ENCODE measurements around the gene SGSM2.

SGSM2 gene

DNA sequence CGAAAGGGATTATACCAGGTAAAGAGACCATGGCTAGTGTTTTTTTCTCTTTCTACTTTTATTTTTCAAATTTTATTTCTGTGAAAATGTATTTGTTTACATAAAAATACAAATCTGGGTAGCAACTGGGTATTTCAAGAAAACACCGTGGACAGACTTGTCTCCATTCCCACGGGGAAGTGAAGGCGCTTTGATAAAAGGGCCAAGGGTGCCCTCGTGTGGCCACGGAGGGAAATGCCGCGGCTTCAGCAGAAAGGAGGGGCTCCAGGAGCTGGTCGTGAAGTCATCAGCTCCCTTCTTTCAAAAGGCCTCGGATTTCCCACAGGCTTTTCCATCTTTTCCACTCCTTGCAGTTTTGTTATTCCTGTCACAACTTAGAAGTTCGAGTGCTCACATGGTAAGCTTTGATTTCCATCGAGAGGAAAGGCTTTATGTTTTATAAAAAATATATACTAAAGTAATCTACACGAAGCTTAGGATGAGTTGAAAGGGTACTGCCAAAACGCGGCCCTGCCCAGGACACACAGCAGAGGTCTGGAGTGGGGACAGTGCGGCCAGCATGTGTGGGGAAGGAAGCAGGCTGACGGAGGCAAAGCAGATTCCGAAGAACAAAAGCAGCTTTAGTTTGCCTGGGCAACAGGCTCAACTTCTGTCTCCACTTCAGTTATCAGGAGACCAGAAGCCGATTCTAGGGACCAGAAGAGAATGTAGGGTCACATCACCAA lies 78.9 kb downstream of the SGSM2 start:
- DNase-seq (ENCODE audit: low read depth in 2 of 2, low spot score in 1 of 2) = peak; percentile 64 to 91

DNA sequence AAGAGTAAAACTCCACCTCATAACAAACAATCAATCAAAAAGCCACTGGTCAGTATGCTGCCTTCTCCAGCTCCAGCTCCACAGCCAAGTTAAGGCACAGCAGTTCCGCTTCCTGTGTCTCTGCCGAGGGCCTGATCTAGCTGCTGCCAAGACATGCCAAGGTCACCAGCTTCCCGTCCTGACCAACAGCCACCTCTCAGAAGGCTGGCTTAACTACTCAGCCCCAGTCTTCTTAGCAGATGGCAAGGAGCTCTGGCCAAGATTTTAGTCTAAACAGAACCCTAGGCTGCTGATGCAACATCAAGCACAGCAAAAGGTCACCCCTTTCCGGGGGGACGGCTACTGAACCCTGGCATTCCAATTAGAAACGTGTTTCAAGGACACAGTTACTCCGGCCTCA lies 81.3 kb downstream of the SGSM2 start:
- DNase-seq (ENCODE audit: low read depth in 2 of 2, low spot score in 1 of 2) = no peak

DNA sequence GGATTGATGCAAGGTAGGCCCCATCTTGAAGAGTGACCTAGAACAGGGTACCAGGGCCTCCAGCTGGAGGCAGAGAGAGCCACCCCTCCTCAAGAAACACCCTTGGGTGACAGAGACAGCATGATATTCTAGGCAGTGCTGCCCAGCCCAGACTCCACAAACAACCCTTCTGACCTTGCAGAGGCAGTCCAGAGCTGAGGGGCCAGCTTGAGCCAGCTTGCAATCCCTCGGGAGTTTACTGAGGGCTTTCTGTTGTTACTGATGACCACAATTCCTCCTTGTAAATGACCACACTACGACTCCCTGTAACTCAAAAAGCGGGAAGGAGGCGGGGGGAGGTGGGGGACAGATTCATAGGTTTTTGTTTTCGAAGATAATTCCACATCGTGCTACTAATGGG lies 82.2 kb downstream of the SGSM2 start:
- no peak for DNase-seq (ENCODE audit: low read depth in 2 of 2, low spot score in 1 of 2)

DNA sequence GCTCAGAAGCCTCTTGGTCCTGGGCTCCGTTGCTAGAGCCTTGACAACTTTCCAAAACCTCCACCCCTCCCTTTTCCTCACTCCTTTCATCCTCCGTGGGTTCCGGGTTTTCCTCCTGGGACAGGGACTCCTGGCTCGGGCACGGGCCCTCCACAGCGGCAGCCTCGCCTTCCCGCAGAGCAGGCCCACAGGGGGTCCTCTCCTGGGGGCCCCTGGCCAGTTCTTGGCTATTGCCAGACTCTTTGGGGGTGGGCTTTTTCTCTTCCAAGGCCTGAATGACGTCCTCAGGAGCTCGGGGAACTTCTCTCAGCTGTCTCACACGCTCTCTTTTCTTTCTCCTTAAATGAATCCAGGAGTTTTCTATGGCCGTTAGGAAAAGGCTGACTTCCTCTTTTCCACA lies 82.9 kb downstream of the SGSM2 start:
- no peak for DNase-seq (ENCODE audit: low read depth in 2 of 2, low spot score in 1 of 2)

DNA sequence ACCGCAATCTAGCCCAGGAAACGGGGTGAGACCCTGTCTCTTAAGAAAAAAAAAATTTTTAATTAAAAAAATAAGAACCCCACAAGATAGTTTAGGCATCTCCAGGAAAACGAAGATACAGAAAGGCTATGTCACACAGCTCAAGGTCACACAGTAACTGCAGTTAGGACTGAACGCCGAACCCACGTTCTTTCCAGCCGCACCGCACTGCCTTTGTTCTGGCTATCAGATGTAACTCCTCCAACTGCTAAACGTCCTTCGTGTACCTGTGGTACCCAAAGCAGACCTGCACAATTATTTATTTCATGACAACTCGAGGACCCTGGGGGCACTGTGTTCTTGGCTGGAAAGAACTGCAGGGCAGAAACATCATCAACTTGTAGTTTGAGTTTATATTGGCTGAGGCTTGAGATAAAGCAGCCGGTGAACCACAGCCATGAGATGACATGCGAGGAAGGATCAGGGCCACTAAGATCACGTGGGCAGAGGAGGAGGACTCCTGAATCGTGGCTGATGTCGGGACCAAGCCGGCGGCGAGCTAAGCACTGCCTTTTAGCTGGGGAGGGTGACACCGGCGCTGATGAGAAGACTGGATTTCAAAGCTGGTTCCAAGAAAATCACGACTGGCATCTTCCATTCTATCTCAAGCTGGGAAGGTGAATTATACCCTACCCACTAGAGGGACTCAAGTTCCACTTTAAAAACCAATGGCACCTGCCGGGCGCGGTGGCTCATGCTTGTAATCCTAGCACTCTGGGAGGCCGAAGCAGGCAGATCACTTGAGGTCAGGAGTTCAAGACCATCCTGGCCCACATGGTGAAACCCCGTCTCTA lies 84.2 kb downstream of the SGSM2 start:
- no peak for DNase-seq (ENCODE audit: low read depth in 2 of 2, low spot score in 1 of 2)

DNA sequence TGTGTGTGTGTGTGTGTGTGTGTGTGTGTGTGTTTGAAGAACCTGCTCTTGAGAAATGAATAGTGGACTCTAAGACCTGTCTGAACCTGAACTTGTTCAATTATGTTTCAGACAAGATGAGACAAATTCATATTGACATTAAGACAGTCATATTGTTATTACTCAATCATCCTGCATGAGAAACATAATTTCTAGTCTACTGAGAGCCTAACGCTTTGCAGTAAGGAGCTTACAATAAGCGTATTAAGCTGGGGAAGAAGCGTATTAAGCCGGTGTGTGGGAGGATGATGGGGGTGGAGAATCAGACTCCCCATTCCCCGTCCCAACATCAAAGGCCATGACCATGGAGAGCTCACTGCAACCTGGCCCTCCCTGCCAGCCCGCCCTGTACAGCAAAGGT lies 86.0 kb downstream of the SGSM2 start:
- no peak for DNase-seq (ENCODE audit: low read depth in 2 of 2, low spot score in 1 of 2)

DNA sequence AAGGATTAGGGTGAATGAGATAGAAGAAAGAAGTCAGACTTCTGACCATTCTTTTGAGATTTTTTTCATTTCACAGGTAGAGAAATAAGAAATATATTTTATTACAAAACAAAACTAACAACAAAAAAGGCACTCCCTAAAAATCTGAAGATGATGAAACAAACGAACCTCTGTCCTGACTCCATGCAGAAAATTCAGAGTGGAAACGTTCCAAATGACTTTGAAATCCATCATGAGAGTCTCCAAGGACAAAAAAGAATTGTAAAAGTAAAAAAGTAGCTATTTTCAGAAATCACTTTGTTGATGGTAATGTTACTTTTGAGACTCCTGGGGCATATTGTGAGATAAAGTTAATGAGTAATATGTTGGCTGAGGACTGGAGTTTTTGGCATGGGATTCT lies 89.9 kb downstream of the SGSM2 start:
- DNase-seq (ENCODE audit: low read depth in 2 of 2, low spot score in 1 of 2) = no peak

DNA sequence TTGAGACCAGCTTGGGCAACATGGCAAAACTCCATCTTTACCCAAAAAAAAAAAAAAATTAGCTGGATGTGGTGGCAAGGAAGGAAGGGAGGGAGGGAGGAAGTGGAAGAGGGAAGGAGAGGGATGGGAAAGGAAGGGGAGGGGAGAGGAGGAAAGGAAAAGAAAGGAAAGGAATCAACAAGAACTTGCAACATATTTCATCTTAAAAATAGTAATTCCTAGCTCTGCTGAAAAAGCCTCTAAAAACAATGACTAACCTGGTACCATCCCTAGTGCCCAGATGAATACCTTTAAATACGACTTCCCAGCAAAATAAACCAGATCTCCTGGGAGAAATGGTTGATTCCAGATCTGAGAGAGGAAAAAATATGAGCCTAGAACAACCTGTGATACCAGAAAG lies 90.6 kb downstream of the SGSM2 start:
- no peak for DNase-seq (ENCODE audit: low read depth in 2 of 2, low spot score in 1 of 2)

All from stimulated activated CD8-positive, alpha-beta memory T cell treated with anti-CD3 and anti-CD28 coated beads, Interleukin-4, amount 100 ng/mL, for 4 hours (primary cell).